Endothelial cell of umbilical vein (primary cell): ENCODE measurements around the gene DUOX2. TPM values are rescaled to one million over a fixed set of nuclear protein-coding genes. Genes with fewer than 3 reads are reported as not detected.

ENCODE experiments used
- BruUV-seq: library from RNA; stranded (reverse); fragments of 400-500 nt; replicated peaks from 2 replicates; lab custom pipeline; 2021; lab: Mats Ljungman, UMichigan
- CTCF ChIA-PET: fragments of 300-600, 350-600 bp; sonication (Branson Sonifier 250); formaldehyde crosslinking; loops from one replicate; lab custom pipeline; 2021; ENCODE audit warnings: antibody characterized with exemption, inconsistent platforms; lab: Charles Lee
- POLR2A ChIA-PET: fragments of 300-600, 350-600 bp; sonication (Branson Sonifier 250); formaldehyde crosslinking; loops from one replicate; lab custom pipeline; 2021; ENCODE audit warnings: antibody characterized with exemption, inconsistent platforms; lab: Charles Lee
- DNase-seq: peaks from one replicate; pipeline ENCODE4 v3.0.0-alpha.2; 2011; ENCODE audit warnings: low read depth, low spot score
- FAIRE-seq: peaks from 2 replicates; lab custom pipeline; 2011; peaks lifted over from hg19 to GRCh38; lab: Jason Lieb, UNC
- H2AFZ ChIP-seq: 2 replicates; pipeline ENCODE4 v1.6.0; 2012; ENCODE audit warnings: low read depth, low read length, control low read depth, inconsistent platforms
- H3K27ac ChIP-seq: 2 replicates; pipeline ENCODE4 v1.5.1; 2011; ENCODE audit warnings: low read depth, mild to moderate bottlenecking, control low read depth, low read length, moderate library complexity; ENCODE audit not compliant: insufficient read depth
- H3K27me3 ChIP-seq, 2 experiments: 2 replicates each; pipeline versions ENCODE4 v1.6.0 to v1.6.1; 2011; ENCODE audit warnings: low read length in 2 of 2, mixed read lengths in 1 of 2; ENCODE audit not compliant: control insufficient read depth in 2 of 2, insufficient read depth in 2 of 2
- H3K36me3 ChIP-seq, 2 experiments: 2 replicates in 1 of 2; 3 replicates in 1 of 2; pipeline ENCODE4 v1.5.1; 2011; ENCODE audit warnings: low read length in 2 of 2, mild to moderate bottlenecking in 1 of 2, moderate library complexity in 1 of 2; ENCODE audit not compliant: control insufficient read depth in 2 of 2, insufficient read depth in 2 of 2; ENCODE audit errors: extremely low read depth in 1 of 2
- H3K4me1 ChIP-seq: 3 replicates; pipeline ENCODE4 v1.5.1; 2011; ENCODE audit warnings: mild to moderate bottlenecking, low read length; ENCODE audit not compliant: control insufficient read depth, insufficient read depth; ENCODE audit errors: extremely low read depth
- H3K4me2 ChIP-seq: 2 replicates; pipeline ENCODE4 v1.6.1; 2011; ENCODE audit warnings: low read length, control low read depth, mixed read lengths; ENCODE audit not compliant: insufficient read depth
- H3K4me3 ChIP-seq, 3 experiments: fragments of 200-600 bp in 1 of 3; sonication (generic), shearing (Covaris generic) in 1 of 3; replicated peaks in 1 of 3; 2 replicates each; pipeline ENCODE4 v1.5.1; 2011 to 2016; ENCODE audit warnings: control low read depth in 3 of 3, low read length in 3 of 3, mild to moderate bottlenecking in 2 of 3, inconsistent platforms in 1 of 3, low read depth in 1 of 3, moderate library complexity in 1 of 3; ENCODE audit not compliant: insufficient read depth in 1 of 3
- H3K79me2 ChIP-seq: 2 replicates; pipeline ENCODE4 v1.6.0; 2012; ENCODE audit warnings: low read length, inconsistent platforms; ENCODE audit not compliant: control insufficient read depth, insufficient read depth
- H3K9ac ChIP-seq: replicated peaks from 2 replicates; pipeline ENCODE3; 2011; ENCODE audit warnings: low read length, control low read depth; ENCODE audit not compliant: insufficient read depth; ENCODE audit errors: extremely low read depth
- H3K9me1 ChIP-seq: replicated peaks from 3 replicates; pipeline ENCODE4 v1.6.0; 2011; ENCODE audit warnings: mild to moderate bottlenecking, low read length; ENCODE audit not compliant: control insufficient read depth, insufficient read depth; ENCODE audit errors: extremely low read depth
- H3K9me3 ChIP-seq: replicated peaks from 2 replicates; pipeline ENCODE4 v1.5.1; 2012; ENCODE audit warnings: low read length, inconsistent platforms; ENCODE audit not compliant: control insufficient read depth, insufficient read depth
- H4K20me1 ChIP-seq: replicated peaks from 2 replicates; pipeline ENCODE3; 2011; ENCODE audit warnings: mild to moderate bottlenecking, low read length; ENCODE audit not compliant: control insufficient read depth, insufficient read depth; ENCODE audit errors: extremely low read depth
- EZH2 ChIP-seq: IDR thresholded peaks from 2 replicates; pipeline ENCODE4 v1.6.1; 2012; ENCODE audit warnings: borderline replicate concordance, low read depth, mild to moderate bottlenecking, moderate library complexity, low read length, inconsistent platforms; ENCODE audit not compliant: severe bottlenecking
- FOS ChIP-seq: IDR thresholded peaks from 2 replicates; pipeline ENCODE4 v1.6.1; 2011; ENCODE audit warnings: mild to moderate bottlenecking, low read length, moderate library complexity, borderline replicate concordance; ENCODE audit not compliant: insufficient read depth
- GATA2 ChIP-seq: IDR thresholded peaks from 2 replicates; pipeline ENCODE4 v1.7.0; 2011; ENCODE audit warnings: low read depth, mild to moderate bottlenecking, moderate library complexity, mixed read lengths, low read length; ENCODE audit not compliant: insufficient read length, insufficient read depth
- JUN ChIP-seq: IDR thresholded peaks from 2 replicates; pipeline ENCODE4 v1.6.1; 2011; ENCODE audit warnings: borderline replicate concordance, low read depth; ENCODE audit not compliant: insufficient read length, insufficient read depth
- MYC ChIP-seq: IDR thresholded peaks from one replicate; pipeline ENCODE4 v1.6.1; 2011; ENCODE audit warnings: mild to moderate bottlenecking, low read depth, low read length
- POLR2A ChIP-seq: IDR thresholded peaks from 2 replicates; pipeline ENCODE4 v1.6.1; 2012; ENCODE audit warnings: low read depth, mild to moderate bottlenecking, control low read depth, low read length
- POLR2AphosphoS5 ChIP-seq: IDR thresholded peaks from 2 replicates; pipeline ENCODE4 v1.6.1; 2012; ENCODE audit warnings: low read depth, mild to moderate bottlenecking, control low read depth, low read length, moderate library complexity; ENCODE audit not compliant: insufficient read depth
- dilution Hi-C: fragments of 300-500 bp; cut with MboI; formaldehyde crosslinking; loops from one replicate; pipeline ENCODE4 v1.15.0; 2019; ENCODE audit warnings: low sequenced_read_pairs; ENCODE audit not compliant: extremely low pct_ligation_motif_present
- intact Hi-C: fragments of 100-400 bp; cut with micrococcal nuclease; formaldehyde crosslinking; loops from one replicate; pipeline ENCODE4 v1.10.0; 2022
- polyA plus RNA-seq, 4 experiments: library from polyadenylated mRNA; depleted of rRNA in 3 of 4; stranded (reverse) in 3 of 4; unstranded in 1 of 4; fragments of >200 nt; gene quantifications; 2 replicates each; pipeline versions ENCODE4 v1.2.1 to v1.2.3, GENCODE V29; 2011 to 2012; ENCODE audit warnings: missing spikeins in 1 of 4
- total RNA-seq: library from RNA; stranded (reverse); gene quantifications from 2 replicates; pipeline ENCODE4 v1.2.3, GENCODE V29; 2021
- TF ChIP-seq, protein P1 (sequence below), 2 donors: IDR thresholded peaks; 1 replicate in 1 of 2; 2 replicates in 1 of 2; pipeline ENCODE4 v1.5.1; 2011; ENCODE audit warnings: low read length in 2 of 2, mild to moderate bottlenecking in 2 of 2, moderate library complexity in 2 of 2, control low read depth in 1 of 2, inconsistent platforms in 1 of 2, low read depth in 1 of 2; ENCODE audit not compliant: insufficient read depth in 1 of 2; ENCODE audit errors: extremely low read depth in 1 of 2
- TF ChIP-seq, protein P2 (sequence below): IDR thresholded peaks from 2 replicates; pipeline ENCODE4 v1.6.1; 2011; ENCODE audit not compliant: insufficient read depth, insufficient read length

Gene DUOX2
- total and polyA plus RNA-seq, 2 donors (not counting 3 experiments of a cell fraction or from before 2014, with no cell fraction given): 0.01 TPM; not detected in 1

DNA sequence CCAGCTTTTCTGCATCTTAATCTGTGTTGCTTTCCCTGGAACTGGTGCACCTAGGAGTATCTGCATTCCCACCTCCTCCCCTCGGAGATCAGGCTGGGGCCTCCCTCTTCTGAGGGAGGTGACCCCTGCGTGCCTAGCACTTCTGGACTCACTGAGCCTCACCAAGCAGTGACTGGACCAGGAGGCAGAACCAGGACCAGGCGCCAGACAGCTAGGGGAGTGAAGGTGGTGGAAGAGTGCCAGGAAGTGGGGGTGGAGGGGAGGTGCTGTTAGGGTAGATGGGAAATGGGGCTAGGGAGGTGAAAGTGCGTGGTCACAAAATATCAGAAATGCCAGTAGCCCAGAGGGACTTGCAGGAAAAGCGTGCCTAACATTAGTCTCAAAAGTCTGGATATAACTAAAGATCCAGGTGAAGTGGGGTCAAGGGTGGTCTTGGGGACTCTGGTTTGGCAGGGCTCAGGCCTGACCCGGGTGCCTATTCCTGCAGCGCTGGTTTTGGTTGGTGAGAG is 1.4 kb upstream of the DUOX2 start:
- no peak overlapping the region for H3K4me3 ChIP-seq

More for the DNA sequence above, 1.4 kb upstream of the DUOX2 start:
- peaks cover 4% of the 10 kb centered on the region for H3K4me1 ChIP-seq
- no peak for DNase-seq
- no peaks in the 10 kb centered on the region for H3K9me3 ChIP-seq
- no TSS peak for BruUV-seq
- intact Hi-C loops (loop anchor here (5.0 kb wide), 3 partner anchors 78 to 263 kb away; no protein-coding TSS in a partner anchor), dilution Hi-C loops (no loop called here)
- H4K20me1 ChIP-seq: no peaks in the 10 kb centered on the region
- no peak for TF ChIP-seq POLR2AphosphoS5
- no peak for TF ChIP-seq GATA2
- TF ChIP-seq EZH2: no peak
- TF ChIP-seq JUN: no peak
- TF ChIP-seq, protein P1, sequence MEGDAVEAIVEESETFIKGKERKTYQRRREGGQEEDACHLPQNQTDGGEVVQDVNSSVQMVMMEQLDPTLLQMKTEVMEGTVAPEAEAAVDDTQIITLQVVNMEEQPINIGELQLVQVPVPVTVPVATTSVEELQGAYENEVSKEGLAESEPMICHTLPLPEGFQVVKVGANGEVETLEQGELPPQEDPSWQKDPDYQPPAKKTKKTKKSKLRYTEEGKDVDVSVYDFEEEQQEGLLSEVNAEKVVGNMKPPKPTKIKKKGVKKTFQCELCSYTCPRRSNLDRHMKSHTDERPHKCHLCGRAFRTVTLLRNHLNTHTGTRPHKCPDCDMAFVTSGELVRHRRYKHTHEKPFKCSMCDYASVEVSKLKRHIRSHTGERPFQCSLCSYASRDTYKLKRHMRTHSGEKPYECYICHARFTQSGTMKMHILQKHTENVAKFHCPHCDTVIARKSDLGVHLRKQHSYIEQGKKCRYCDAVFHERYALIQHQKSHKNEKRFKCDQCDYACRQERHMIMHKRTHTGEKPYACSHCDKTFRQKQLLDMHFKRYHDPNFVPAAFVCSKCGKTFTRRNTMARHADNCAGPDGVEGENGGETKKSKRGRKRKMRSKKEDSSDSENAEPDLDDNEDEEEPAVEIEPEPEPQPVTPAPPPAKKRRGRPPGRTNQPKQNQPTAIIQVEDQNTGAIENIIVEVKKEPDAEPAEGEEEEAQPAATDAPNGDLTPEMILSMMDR (IDR thresholded peaks at IDR 0.05; ENCODE audit: extremely low read depth in 1 of 2, insufficient read depth in 1 of 2, low read depth in 1 of 2, low read length in 2 of 2): no peak
- TF ChIP-seq FOS: no peak
- no peak for TF ChIP-seq MYC
- TF ChIP-seq POLR2A: no peak
- TF ChIP-seq, protein P2, sequence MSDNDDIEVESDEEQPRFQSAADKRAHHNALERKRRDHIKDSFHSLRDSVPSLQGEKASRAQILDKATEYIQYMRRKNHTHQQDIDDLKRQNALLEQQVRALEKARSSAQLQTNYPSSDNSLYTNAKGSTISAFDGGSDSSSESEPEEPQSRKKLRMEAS: no peak
- H3K9me1 ChIP-seq: no peaks in the 10 kb centered on the region
- H3K27ac ChIP-seq: no peak overlapping the region
- H2AFZ ChIP-seq: no peak overlapping the region
- ChIA-PET POLR2A (no interaction called here), CTCF (interaction anchor here (3.0 kb wide), 1 partner anchor 11 kb away, joined by 12 read pairs; no protein-coding TSS in a partner anchor)
- H3K27me3 ChIP-seq: peaks cover 65 to 69% of the 10 kb centered on the region in 2 experiments
- no peaks in the 10 kb centered on the region for H3K36me3 ChIP-seq
- H3K79me2 ChIP-seq: no peaks in the 10 kb centered on the region
- no peak overlapping the region for H3K9ac ChIP-seq
- FAIRE-seq: no peak
- no peak overlapping the region for H3K4me2 ChIP-seq
